ENCODE results near the gene TAS2R16. TPM values are rescaled to one million over a fixed set of nuclear protein-coding genes. Genes with fewer than 3 reads are reported as not detected.
"Not testable (repeated sequence)": the region's sequence is repeated elsewhere in the genome, so short reads cannot be mapped to it uniquely, and the experiment has no call there.

Gene TAS2R16
- polyA plus RNA-seq, 1 donor, result not detected

GRCh38 chr7:122975341-122975740, 20.2 kb downstream of the TAS2R16 start:
- no peaks in the 10 kb centered on the region for H3K4me1 ChIP-seq (ENCODE audit: control insufficient read depth, insufficient read depth, low read length)
- H3K27me3 ChIP-seq (ENCODE audit: control insufficient read depth, insufficient read depth, low read length), result no peaks in the 10 kb centered on the region
- no peak for DNase-seq
- no peaks in the 10 kb centered on the region for H3K9me3 ChIP-seq (ENCODE audit: control insufficient read depth, low read depth, low read length)
- H3K4me3 ChIP-seq (ENCODE audit: low read length), result no peak overlapping the region
- H3K36me3 ChIP-seq (ENCODE audit: control insufficient read depth, insufficient read depth, low read length), result no peaks in the 10 kb centered on the region
- WGBS (ENCODE audit: insufficient coverage, low lambda C conversion rate), result no CpG with 5 or more reads among the region's 1 CpG
- no peak overlapping the region for H3K27ac ChIP-seq (ENCODE audit: low read length)

GRCh38 chr7:122974229-122974628, 21.3 kb downstream of the TAS2R16 start:
- Histone ChIP-seq H3K27ac (ENCODE audit: low read length) (no peak overlapping the region), H3K27me3 (ENCODE audit: control insufficient read depth, insufficient read depth, low read length) (no peaks in the 10 kb centered on the region), H3K9me3 (ENCODE audit: control insufficient read depth, low read depth, low read length) (no peaks in the 10 kb centered on the region), H3K36me3 (ENCODE audit: control insufficient read depth, insufficient read depth, low read length) (no peaks in the 10 kb centered on the region), H3K4me1 (ENCODE audit: control insufficient read depth, insufficient read depth, low read length) (no peaks in the 10 kb centered on the region), H3K4me3 (ENCODE audit: low read length) (no peak overlapping the region)
- no peak for DNase-seq
- no CpG with 5 or more reads among the region's 2 CpGs for WGBS (ENCODE audit: insufficient coverage, low lambda C conversion rate)

GRCh38 chr7:122972056-122972455, 23.4 kb downstream of the TAS2R16 start:
- 85% methylated on average over 3 of the region's 6 CpGs for WGBS (ENCODE audit: insufficient coverage, low lambda C conversion rate)

GRCh38 chr7:122970740-122971725, 24.5 kb downstream of the TAS2R16 start:
- Histone ChIP-seq H3K9me3 (ENCODE audit: control insufficient read depth, low read depth, low read length) (no peaks in the 10 kb centered on the region), H3K27me3 (ENCODE audit: control insufficient read depth, insufficient read depth, low read length) (no peaks in the 10 kb centered on the region), H3K27ac (ENCODE audit: low read length) (no peak overlapping the region), H3K4me1 (ENCODE audit: control insufficient read depth, insufficient read depth, low read length) (no peaks in the 10 kb centered on the region), H3K36me3 (ENCODE audit: control insufficient read depth, insufficient read depth, low read length) (no peaks in the 10 kb centered on the region), H3K4me3 (ENCODE audit: low read length) (no peak overlapping the region)
- 61% methylated on average over 3 of the region's 6 CpGs for whole genome bisulfite sequencing (ENCODE audit: insufficient coverage, low lambda C conversion rate)
- no peak for DNase-seq

More at GRCh38 chr7:122972056-122972455, 23.4 kb downstream of the TAS2R16 start:
- no peak overlapping the region for H3K27ac ChIP-seq (ENCODE audit: low read length)
- H3K4me3 ChIP-seq (ENCODE audit: low read length), result no peak overlapping the region
- H3K36me3 ChIP-seq (ENCODE audit: control insufficient read depth, insufficient read depth, low read length), result no peaks in the 10 kb centered on the region
- H3K27me3 ChIP-seq (ENCODE audit: control insufficient read depth, insufficient read depth, low read length), result no peaks in the 10 kb centered on the region
- no peaks in the 10 kb centered on the region for H3K9me3 ChIP-seq (ENCODE audit: control insufficient read depth, low read depth, low read length)
- no peaks in the 10 kb centered on the region for H3K4me1 ChIP-seq (ENCODE audit: control insufficient read depth, insufficient read depth, low read length)
- DNase-seq, result no peak

- Histone ChIP-seq H3K27ac (ENCODE audit: low read length) (no peak overlapping the region), H3K36me3 (ENCODE audit: control insufficient read depth, insufficient read depth, low read length) (no peaks in the 10 kb centered on the region), H3K4me3 (ENCODE audit: low read length) (no peak overlapping the region), H3K9me3 (ENCODE audit: control insufficient read depth, low read depth, low read length) (no peaks in the 10 kb centered on the region), H3K4me1 (ENCODE audit: control insufficient read depth, insufficient read depth, low read length) (no peaks in the 10 kb centered on the region), H3K27me3 (ENCODE audit: control insufficient read depth, insufficient read depth, low read length) (no peaks in the 10 kb centered on the region)
- 89% methylated on average over 3 of the region's 4 CpGs for WGBS (ENCODE audit: insufficient coverage, low lambda C conversion rate)
- no peak for DNase-seq
These were observed 27.1 kb downstream of the TAS2R16 start for GRCh38 chr7:122968389-122968788.

GRCh38 chr7:122965306-122965705, 30.2 kb downstream of the TAS2R16 start:
- no peaks in the 10 kb centered on the region for H3K27me3 ChIP-seq (ENCODE audit: control insufficient read depth, insufficient read depth, low read length)
- DNase-seq, result no peak
- no peak overlapping the region for H3K4me3 ChIP-seq (ENCODE audit: low read length)
- WGBS (ENCODE audit: insufficient coverage, low lambda C conversion rate), result no CpG with 5 or more reads among the region's 2 CpGs
- H3K4me1 ChIP-seq (ENCODE audit: control insufficient read depth, insufficient read depth, low read length), result no peaks in the 10 kb centered on the region
- H3K27ac ChIP-seq (ENCODE audit: low read length), result no peak overlapping the region
- no peaks in the 10 kb centered on the region for H3K9me3 ChIP-seq (ENCODE audit: control insufficient read depth, low read depth, low read length)
- H3K36me3 ChIP-seq (ENCODE audit: control insufficient read depth, insufficient read depth, low read length), result no peaks in the 10 kb centered on the region

- not testable (repeated sequence) for H3K4me3 ChIP-seq (ENCODE audit: low read length); DNase-seq
- WGBS (ENCODE audit: insufficient coverage, low lambda C conversion rate), result 83% methylated on average over 1 of the region's 2 CpGs
These were observed 41.8 kb downstream of the TAS2R16 start for GRCh38 chr7:122953678-122954077.

GRCh38 chr7:122951006-122951405, 44.5 kb downstream of the TAS2R16 start:
- 80% methylated on average over 1 of the region's 2 CpGs for WGBS (ENCODE audit: insufficient coverage, low lambda C conversion rate)
- no peaks in the 10 kb centered on the region for H3K4me1 ChIP-seq (ENCODE audit: control insufficient read depth, insufficient read depth, low read length)
- H3K4me3 ChIP-seq (ENCODE audit: low read length), result no peak overlapping the region
- no peaks in the 10 kb centered on the region for H3K27me3 ChIP-seq (ENCODE audit: control insufficient read depth, insufficient read depth, low read length)
- DNase-seq, result no peak
- no peaks in the 10 kb centered on the region for H3K36me3 ChIP-seq (ENCODE audit: control insufficient read depth, insufficient read depth, low read length)
- no peaks in the 10 kb centered on the region for H3K9me3 ChIP-seq (ENCODE audit: control insufficient read depth, low read depth, low read length)
- no peak overlapping the region for H3K27ac ChIP-seq (ENCODE audit: low read length)

More at GRCh38 chr7:122953678-122954077, 41.8 kb downstream of the TAS2R16 start:
- not testable (repeated sequence) for H3K27ac ChIP-seq (ENCODE audit: low read length); H3K27me3 ChIP-seq (ENCODE audit: control insufficient read depth, insufficient read depth, low read length); H3K4me1 ChIP-seq (ENCODE audit: control insufficient read depth, insufficient read depth, low read length); H3K9me3 ChIP-seq (ENCODE audit: control insufficient read depth, low read depth, low read length); H3K36me3 ChIP-seq (ENCODE audit: control insufficient read depth, insufficient read depth, low read length)

GRCh38 chr7:122949186-122949585, 46.3 kb downstream of the TAS2R16 start:
- H3K27me3 ChIP-seq (ENCODE audit: control insufficient read depth, insufficient read depth, low read length), result no peaks in the 10 kb centered on the region
- no CpG with 5 or more reads among the region's 1 CpG for WGBS (ENCODE audit: insufficient coverage, low lambda C conversion rate)
- H3K36me3 ChIP-seq (ENCODE audit: control insufficient read depth, insufficient read depth, low read length), result no peaks in the 10 kb centered on the region
- H3K27ac ChIP-seq (ENCODE audit: low read length), result no peak overlapping the region
- no peak for DNase-seq
- no peak overlapping the region for H3K4me3 ChIP-seq (ENCODE audit: low read length)
- no peaks in the 10 kb centered on the region for H3K4me1 ChIP-seq (ENCODE audit: control insufficient read depth, insufficient read depth, low read length)
- H3K9me3 ChIP-seq (ENCODE audit: control insufficient read depth, low read depth, low read length), result no peaks in the 10 kb centered on the region

All from large intestine (tissue), 3 donors.